KMS-11 (cell line): ENCODE results near the gene FREM2.

Source experiments
- H2AFZ ChIP-seq: fragments of 200-600 bp; sonication (generic); 2 replicates; pipeline ENCODE4 v1.6.1; 2016; ENCODE audit warnings: antibody characterized with exemption, mixed run types, low read depth
- H3K27ac ChIP-seq: fragments of 200-600 bp; sonication (generic); 2 replicates; pipeline ENCODE4 v1.6.1; 2016; ENCODE audit warnings: mild to moderate bottlenecking, mixed run types
- H3K27me3 ChIP-seq: fragments of 200-600 bp; sonication (generic); 2 replicates; pipeline ENCODE4 v1.6.1; 2017; ENCODE audit warnings: mild to moderate bottlenecking, low read depth, mixed run types, moderate library complexity; ENCODE audit not compliant: insufficient read depth
- H3K36me3 ChIP-seq: fragments of 200-600 bp; sonication (generic); 2 replicates; pipeline ENCODE4 v1.6.1; 2017; ENCODE audit warnings: mild to moderate bottlenecking, mixed run types; ENCODE audit not compliant: insufficient read depth
- H3K4me1 ChIP-seq: fragments of 200-600 bp; sonication (generic); 2 replicates; pipeline ENCODE4 v1.6.1; 2016; ENCODE audit warnings: mild to moderate bottlenecking, low read depth, mixed run types; ENCODE audit not compliant: poor library complexity, severe bottlenecking
- H3K4me2 ChIP-seq: fragments of 200-600 bp; sonication (generic); 2 replicates; pipeline ENCODE4 v1.7.0; 2016; ENCODE audit warnings: mild to moderate bottlenecking, mixed run types
- H3K4me3 ChIP-seq: fragments of 200-600 bp; sonication (generic); IDR thresholded peaks from 2 replicates; pipeline ENCODE4 v1.6.1; 2017; ENCODE audit warnings: low read depth, low read length, mixed read lengths; ENCODE audit not compliant: insufficient read depth
- H3K79me2 ChIP-seq: fragments of 200-600 bp; sonication (generic); 2 replicates; pipeline ENCODE4 v1.6.1; 2016; ENCODE audit warnings: low read depth, mixed run types; ENCODE audit not compliant: insufficient read depth
- H3K9ac ChIP-seq: fragments of 200-600 bp; sonication (generic); 2 replicates; pipeline ENCODE4 v1.6.1; 2016; ENCODE audit warnings: mild to moderate bottlenecking, mixed run types
- H4K20me1 ChIP-seq: fragments of 200-600 bp; sonication (generic); 2 replicates; pipeline ENCODE4 v1.6.1; 2016; ENCODE audit warnings: mild to moderate bottlenecking, mixed run types; ENCODE audit not compliant: insufficient read depth
- TF ChIP-seq, protein P1 (sequence below): fragments of 200-600 bp; sonication (generic); conservative IDR thresholded peaks from 2 replicates; pipeline ENCODE4 v1.6.1; 2017; ENCODE audit warnings: low read depth, mild to moderate bottlenecking, antibody characterized with exemption, low read length, moderate library complexity, mixed read lengths

FREM2 gene

DNA sequence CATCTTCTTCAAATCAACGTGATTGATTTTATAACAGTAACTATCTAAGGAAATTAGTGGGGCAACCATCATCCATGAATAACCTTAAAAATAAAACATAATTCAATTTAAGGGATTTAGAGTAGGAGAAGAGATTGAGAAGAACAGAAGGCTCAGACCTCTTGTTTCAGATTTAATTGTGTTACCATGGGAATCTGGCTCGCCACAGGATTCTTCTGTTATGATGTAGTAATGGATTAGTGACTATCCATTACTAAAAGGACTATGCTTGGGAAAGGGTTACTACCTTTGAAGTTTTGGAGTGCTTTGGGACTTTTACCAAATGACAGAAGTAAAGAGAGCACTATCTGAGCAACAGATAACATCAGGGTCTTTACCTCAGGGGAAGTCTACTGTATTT is 13.2 kb downstream of the FREM2 start:
- Histone ChIP-seq H2AFZ (no peak overlapping the region), H3K4me2 (no peak overlapping the region), H4K20me1 (no peaks in the 10 kb centered on the region), H3K27ac (no peak overlapping the region), H3K27me3 (no peaks in the 10 kb centered on the region), H3K4me3 (no peak overlapping the region), H3K79me2 (no peaks in the 10 kb centered on the region), H3K4me1 (no peaks in the 10 kb centered on the region), H3K36me3 (no peaks in the 10 kb centered on the region), H3K9ac (no peak overlapping the region)
- TF ChIP-seq, protein P1, sequence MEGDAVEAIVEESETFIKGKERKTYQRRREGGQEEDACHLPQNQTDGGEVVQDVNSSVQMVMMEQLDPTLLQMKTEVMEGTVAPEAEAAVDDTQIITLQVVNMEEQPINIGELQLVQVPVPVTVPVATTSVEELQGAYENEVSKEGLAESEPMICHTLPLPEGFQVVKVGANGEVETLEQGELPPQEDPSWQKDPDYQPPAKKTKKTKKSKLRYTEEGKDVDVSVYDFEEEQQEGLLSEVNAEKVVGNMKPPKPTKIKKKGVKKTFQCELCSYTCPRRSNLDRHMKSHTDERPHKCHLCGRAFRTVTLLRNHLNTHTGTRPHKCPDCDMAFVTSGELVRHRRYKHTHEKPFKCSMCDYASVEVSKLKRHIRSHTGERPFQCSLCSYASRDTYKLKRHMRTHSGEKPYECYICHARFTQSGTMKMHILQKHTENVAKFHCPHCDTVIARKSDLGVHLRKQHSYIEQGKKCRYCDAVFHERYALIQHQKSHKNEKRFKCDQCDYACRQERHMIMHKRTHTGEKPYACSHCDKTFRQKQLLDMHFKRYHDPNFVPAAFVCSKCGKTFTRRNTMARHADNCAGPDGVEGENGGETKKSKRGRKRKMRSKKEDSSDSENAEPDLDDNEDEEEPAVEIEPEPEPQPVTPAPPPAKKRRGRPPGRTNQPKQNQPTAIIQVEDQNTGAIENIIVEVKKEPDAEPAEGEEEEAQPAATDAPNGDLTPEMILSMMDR: no peak

DNA sequence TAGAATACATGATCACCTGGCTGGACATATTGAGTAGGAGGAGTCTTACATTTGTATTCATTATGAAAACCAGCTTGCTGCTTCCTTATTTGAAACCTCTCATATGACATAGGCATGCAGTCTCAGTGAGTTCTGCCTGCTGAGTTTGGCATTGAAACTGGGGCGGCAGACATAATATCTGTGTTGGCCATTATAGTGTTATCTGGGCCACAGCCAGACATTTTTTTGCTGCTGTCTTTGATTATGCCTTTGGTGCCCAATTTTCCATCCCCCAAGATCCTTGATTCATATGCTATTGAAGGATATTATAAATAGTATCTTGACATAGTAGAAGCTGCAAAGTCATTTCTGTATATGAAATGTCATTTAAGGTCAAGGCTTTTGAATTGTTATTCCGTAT is 15.8 kb downstream of the FREM2 start:
- Histone ChIP-seq H3K79me2 (no peaks in the 10 kb centered on the region), H3K27ac (no peak overlapping the region), H3K4me1 (no peaks in the 10 kb centered on the region), H3K4me2 (no peak overlapping the region), H3K9ac (no peak overlapping the region), H3K4me3 (no peak overlapping the region), H3K27me3 (no peaks in the 10 kb centered on the region), H2AFZ (no peak overlapping the region), H4K20me1 (no peaks in the 10 kb centered on the region), H3K36me3 (no peaks in the 10 kb centered on the region)
- TF ChIP-seq, protein P1: no peak

DNA sequence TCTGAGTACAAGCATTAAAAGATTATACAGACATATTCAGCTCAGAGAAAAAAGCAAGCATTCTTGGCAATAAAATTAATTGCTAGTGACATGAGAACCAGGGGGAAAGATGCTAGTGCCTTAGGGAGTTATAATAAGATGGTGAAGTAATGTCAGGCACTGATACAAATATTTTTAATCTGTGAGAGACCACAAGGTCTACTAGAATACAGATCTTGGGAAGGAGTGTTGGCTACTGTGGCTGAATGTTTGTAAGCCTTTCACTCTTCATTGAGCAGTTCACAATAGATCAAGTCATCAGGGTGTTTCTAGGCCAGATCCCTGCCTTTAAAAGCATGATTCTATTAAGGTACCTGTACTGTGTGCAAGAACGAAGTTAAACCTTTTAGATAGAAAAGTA is 16.4 kb downstream of the FREM2 start:
- H2AFZ ChIP-seq: no peak overlapping the region
- H3K4me3 ChIP-seq: no peak overlapping the region
- no peaks in the 10 kb centered on the region for H4K20me1 ChIP-seq
- TF ChIP-seq, protein P1: no peak
- no peak overlapping the region for H3K4me2 ChIP-seq
- H3K4me1 ChIP-seq: no peaks in the 10 kb centered on the region
- H3K27me3 ChIP-seq: no peaks in the 10 kb centered on the region
- no peak overlapping the region for H3K9ac ChIP-seq
- H3K79me2 ChIP-seq: no peaks in the 10 kb centered on the region
- H3K36me3 ChIP-seq: no peaks in the 10 kb centered on the region
- H3K27ac ChIP-seq: no peak overlapping the region

DNA sequence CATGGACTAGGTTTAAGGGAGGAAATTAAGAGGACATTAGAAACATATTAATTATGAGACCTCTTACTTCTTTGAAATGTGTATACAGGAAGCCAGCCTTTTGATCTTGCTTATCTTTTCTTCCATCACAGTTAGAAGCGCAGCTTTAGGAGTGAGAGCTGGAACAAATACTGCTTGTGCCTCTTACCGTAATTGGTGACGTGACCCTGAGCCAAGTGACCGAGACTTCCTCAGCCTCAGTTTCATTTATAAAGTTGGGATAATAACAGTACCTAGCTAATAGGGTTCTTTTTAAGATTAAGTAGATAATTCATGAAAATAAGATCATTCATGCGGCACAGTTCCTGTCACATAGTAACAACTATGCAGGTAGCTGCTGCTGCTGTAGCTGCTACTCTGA is 18.5 kb downstream of the FREM2 start:
- H3K27ac ChIP-seq: no peak overlapping the region
- no peak overlapping the region for H2AFZ ChIP-seq
- H3K4me3 ChIP-seq: no peak overlapping the region
- no peaks in the 10 kb centered on the region for H3K27me3 ChIP-seq
- H3K79me2 ChIP-seq: no peaks in the 10 kb centered on the region
- H4K20me1 ChIP-seq: no peaks in the 10 kb centered on the region
- TF ChIP-seq, protein P1: no peak
- no peaks in the 10 kb centered on the region for H3K36me3 ChIP-seq
- no peaks in the 10 kb centered on the region for H3K4me1 ChIP-seq
- H3K4me2 ChIP-seq: no peak overlapping the region
- no peak overlapping the region for H3K9ac ChIP-seq

- H3K79me2 ChIP-seq: no peaks in the 10 kb centered on the region
- no peak overlapping the region for H3K9ac ChIP-seq
- H3K36me3 ChIP-seq: no peaks in the 10 kb centered on the region
- H3K4me2 ChIP-seq: no peak overlapping the region
- H3K4me1 ChIP-seq: no peaks in the 10 kb centered on the region
- H4K20me1 ChIP-seq: no peaks in the 10 kb centered on the region
- no peak overlapping the region for H2AFZ ChIP-seq
- TF ChIP-seq, protein P1: no peak
- H3K27ac ChIP-seq: no peak overlapping the region
- no peak overlapping the region for H3K4me3 ChIP-seq
- H3K27me3 ChIP-seq: no peaks in the 10 kb centered on the region
These were observed 20.6 kb downstream of the FREM2 start for GRCh38 chr13:38707460-38707859.
